COLO668 (cell line): ENCODE data around the gene CA10.

Experiments used
- DNase-seq: peaks from one replicate; lab custom pipeline; 2025; ENCODE audit not compliant: unreplicated experiment; lab: John Stamatoyannopoulos, UW

Gene CA10

DNA sequence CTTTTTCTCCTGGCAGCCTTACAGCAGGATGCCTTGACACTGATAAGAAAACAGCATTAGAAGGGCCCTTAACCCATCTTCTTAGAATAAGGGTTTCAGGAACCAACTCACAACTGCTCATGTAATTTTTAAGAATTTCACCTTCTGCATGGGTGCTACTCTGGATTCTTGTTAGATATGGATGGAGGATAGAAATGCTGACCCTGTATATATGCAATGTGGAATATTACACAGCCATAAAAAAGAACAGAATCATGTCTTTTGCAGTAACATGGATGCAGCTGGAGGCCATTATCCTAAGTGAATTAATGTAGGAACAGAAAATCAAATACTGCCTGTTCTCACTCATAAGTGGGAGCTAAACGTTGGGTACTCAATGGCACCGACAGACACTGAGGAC, 423.5 kb downstream of the CA10 start:
- DNase-seq, result no peak

DNA sequence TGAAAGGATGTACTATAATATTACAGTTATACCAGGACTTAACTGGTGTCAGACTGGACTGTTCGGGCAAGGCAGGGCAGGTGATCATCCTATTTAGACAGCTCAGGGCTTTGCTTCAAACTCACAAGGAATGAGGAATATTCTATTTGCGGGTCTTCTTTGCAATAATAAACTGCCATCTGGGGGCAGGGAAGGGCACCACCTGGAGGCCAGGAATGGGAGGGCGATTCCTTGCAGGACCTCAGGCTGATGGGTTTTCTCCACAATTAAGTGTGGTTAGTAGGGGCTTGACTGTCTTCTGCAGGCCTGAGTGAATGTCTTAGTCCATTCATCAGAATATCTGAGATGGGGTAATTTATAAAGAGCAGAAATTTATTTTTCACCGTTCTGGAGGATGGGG, 424.1 kb downstream of the CA10 start:
- no peak for DNase-seq

DNA sequence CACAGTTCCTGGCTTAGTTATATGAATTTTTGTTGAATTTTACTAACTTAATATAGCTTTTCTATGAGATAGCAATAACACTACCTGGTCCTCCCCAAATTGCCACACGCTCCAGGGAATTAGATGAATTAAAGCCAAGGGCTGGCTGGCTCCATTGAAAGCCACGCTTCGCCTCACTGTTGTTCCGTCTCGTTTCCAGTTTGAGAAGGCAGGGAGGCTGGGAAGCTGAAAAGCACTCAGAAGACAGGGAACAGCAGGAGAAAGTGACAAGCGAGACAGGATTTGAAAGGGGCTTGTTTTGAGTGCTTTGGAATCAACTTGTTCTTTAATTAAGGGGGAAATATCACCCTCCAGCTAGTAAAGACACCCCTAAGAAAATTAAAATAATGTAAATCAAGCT, 425.3 kb downstream of the CA10 start:
- no peak for DNase-seq

DNA sequence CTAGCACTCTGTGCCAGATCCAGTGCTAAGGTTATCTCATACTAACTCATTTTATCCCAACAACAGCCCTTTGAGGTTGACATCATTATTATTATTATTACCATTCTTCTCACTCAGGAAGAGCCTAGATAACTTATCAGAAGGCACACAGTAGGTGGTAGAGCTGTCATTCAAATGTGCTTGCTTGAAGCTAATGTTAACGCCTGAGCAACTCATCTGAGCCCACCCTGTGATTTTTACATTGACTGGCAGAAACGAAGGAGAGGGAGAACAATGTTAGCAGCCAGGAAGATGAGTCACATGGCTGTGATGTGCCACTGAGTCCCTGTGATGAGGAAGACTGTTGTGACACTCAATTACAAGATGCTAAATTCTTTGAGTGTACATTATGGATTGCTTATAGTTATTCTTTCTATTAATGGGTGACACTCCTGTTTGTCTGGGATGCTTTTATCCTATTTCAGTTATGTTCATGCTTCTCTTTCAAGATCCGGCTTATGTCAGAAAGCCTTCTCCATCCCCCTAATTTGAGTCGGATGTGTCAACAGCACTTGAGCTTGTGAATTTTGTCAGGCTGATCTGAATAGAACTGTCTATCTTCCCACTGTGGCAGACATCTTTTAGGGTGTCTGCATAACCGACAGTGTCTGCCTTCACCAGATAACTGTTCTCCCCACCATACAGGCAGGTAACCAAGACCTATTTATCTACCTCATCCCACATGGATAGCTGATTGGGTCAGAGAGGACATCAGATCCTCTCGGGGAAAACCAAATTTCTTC, 426.4 kb downstream of the CA10 start:
- no peak for DNase-seq

DNA sequence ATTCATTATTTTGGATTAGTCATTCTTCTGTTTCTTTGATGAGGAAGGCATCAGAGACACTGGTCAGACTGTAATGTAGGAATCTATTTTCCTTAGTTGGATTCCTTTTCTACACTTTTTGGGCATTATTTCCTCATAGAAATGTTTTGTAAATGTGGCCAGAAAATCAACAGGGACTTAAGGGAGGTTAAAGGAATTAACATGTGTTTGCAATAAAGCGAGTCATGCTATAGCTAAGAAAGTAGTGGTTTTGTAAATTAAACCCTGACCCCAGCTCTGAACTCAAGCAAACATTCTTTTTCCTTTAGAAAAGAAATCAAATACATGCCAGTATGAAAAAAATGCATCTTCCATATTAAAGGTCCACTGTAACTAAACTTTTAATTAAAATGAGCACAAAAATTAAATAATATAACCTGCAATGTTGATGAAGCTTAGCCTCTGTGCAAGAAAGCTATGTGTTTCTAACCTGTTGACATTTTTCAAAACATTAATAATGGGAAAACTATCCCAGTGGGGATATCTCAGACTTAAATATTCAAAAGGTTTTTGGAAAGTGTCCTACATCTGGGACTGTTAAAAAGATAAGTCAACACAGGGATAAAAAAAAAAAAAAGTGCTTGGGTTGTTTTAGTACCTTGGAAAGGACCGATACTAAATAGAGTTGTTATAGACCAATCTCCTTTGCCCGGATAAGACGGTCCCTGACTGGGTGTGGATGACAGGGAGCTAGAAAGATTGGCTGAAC, 428.0 kb downstream of the CA10 start:
- DNase-seq, result no peak

DNA sequence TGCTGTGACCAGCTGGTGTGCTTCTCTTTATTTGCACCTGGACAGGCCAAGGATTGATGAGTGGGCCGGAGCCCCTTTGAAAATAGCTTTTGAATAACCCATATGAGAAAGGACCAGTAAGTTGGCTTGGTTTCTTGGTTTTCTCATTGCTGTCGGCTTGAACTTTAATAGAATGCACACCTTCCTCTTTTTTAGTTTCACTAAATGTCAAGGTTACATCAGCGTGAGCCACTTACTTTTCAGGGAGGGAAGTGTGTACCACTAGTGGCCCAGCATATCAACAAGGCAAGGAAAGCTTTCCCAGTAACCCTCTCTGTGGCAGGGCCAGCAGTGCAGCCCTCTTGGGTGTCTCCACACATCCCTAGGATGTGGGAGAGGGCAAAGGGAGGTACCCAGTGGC, 433.3 kb downstream of the CA10 start:
- no peak for DNase-seq

DNA sequence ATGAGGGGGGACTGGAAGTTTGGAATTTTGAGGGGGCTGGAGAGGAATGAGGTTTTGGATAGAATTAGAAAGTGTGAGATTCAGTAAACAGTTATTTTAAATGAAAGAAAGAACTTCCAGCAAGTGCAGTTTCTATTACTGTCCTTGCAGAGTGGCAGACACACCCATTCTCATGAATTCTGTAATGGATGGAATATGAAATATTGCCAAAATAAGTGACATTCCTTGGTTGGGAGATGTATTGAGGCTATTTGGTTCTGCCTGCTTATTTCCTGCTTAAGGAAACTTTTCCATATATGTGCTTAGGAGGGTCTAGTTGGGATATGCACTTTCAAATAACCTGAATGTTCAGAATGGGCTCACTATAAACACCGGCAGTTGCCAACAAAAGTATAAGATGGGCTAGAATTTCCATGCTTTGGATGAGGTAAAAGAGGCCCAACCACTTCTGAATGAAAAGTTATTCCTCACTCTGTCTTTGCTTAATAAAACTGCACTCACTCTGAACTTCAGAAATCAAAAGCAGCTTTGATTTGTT, 434.4 kb downstream of the CA10 start:
- DNase-seq, result no peak

DNA sequence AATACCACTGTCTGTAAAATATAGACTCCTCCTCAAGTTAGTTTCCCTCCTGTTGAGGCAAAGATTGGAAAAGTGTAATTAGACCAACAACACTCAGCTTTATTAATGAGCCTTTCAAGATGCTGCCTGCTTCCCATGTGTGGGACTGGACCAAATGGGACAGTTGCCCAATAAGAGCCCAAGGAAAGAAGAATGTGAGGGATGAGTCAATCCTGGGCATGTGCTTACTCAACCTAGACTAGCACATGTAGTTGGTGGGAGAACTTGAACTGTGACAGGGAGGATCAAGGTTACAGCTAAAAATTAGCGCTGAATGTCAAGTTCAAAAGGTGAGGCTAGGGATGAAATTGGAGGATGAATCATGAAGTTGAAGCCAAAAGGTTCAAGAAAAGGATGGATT, 435.5 kb downstream of the CA10 start:
- DNase-seq, result no peak

DNA sequence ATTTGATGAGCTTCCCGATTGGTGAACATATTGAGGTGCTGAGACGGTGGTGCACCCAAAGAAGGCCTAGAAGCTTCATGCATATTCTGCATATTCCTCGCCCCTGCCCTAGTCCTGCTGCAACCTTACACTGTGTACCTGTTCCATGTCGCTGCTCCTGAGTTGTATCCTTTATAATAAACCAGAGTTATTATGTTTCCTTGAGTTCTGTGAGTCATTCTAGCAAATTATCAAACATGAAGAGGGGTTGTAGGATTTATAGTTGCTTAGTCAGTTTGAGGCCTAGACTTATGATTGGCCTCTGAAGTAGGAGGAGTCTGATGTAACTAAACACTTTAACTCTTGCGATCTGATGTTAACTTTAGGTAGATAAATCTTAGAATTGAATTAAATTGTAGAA, 436.8 kb downstream of the CA10 start:
- no peak for DNase-seq

DNA sequence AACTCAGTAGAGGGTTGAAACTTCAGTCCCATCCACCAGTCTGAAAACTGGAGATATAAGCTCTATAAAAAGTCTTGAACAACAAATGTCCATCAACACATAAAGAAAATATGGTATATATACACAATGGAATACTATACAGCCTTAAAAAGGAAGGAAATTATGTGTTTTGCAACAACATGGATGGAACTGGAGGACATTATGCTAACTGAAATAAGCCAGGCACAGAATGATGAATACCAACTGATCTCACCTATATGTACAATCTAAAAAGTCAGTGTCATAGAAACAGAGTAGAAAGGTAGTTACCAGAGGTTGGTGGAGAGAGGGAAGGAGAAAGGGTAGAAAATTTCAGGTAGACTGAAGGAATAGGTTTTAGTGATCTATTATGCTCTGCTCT, 438.1 kb downstream of the CA10 start:
- no peak for DNase-seq

DNA sequence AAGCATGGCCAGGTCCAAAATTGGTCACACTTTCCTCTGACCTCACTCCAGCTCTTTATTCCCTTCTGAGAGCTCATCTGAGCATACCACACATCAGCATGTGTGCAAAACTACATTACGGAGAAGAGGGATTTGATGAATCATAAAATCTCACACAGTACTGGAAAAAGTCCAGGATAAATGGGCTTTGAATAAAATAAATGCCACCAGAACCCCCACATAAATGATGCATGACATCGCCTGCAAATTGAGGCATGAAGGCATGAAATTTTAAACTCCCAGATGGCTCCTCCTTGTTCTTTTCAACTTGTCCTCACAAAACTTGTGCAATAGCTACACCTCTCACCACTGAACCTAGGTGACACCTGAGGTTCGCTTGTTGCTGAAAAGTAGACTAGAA, 439.5 kb downstream of the CA10 start:
- no peak for DNase-seq

DNA sequence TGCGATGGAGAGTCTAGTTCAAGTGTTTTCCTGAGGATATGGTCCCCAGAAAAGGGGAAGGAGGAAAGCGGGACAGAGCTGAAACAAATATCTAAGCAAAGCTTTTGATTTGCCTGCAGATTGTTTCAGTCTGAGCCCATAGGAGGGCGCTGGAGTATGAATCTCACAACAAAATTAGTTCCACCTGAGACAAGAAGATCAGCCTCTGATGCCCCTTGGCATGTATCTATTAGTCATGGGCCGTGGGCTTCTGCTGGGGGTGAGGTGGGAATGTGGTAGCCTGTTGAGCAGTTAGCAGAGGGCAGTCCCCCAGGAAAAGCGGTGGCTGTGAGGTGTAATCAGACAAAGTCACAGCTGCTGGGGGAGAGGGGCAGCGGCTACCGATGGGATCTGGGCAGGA, 446.9 kb downstream of the CA10 start:
- DNase-seq, result no peak

DNA sequence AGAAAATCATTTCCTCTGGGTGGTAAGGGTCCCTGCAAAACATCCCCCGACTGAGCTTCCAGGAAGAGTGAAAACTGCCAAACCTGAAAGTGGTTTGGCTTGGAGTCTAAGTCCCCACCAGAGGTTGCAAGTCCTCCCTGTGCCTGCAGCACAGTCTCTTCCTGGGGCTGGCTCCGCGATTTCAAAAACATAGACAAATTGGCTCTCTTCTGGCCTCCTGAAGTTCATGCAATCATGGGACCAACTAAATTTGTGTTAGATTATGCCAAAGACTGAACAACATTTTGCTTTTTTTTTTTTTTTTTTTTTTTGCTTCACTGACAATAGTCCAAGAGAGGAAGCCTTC, 447.9 kb downstream of the CA10 start:
- no peak for DNase-seq

DNA sequence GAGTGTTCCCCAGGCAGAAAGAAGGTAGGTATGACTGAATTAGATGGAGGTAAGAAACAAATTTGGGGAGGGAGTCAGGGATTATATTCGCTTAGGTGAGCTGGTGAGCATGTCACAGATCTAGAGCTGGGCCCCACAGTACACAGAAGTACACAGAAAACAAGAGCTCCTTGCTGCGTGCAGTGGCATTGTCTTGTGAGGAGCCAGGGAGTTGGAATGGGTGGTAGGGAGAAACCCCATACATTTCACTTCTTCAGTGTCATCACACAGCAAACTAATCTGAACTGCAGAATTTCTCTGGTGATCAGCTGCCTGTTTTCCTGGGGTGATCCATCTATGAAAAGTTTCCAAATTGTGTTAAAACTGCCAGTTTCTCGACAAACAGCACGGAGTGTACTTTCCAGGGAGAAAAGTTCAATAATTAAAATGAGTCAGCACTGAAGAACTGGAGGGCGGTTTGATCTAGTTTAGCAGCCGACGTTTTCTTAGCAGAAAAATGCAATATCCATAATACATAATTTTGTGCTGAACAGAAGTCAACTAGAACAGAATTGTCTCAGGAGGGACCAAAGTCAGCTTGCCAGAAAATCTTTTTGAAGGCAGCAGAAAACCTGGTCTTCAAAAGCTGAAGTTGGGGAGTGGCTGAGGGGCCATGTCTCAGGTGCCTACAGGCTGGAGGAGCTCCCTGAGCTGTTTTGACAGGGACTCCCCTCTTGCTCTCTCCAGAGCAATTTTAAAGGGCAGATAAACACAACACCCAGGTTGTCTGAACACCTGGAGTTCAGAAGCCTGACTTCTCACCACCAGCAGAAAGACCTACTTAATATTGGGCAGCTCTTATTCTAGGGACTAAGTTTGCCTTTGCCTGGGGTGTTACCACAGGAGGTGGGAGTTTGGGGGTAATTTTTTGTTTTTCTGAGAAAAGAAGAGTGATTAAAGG, 448.6 kb downstream of the CA10 start:
- no peak for DNase-seq

DNA sequence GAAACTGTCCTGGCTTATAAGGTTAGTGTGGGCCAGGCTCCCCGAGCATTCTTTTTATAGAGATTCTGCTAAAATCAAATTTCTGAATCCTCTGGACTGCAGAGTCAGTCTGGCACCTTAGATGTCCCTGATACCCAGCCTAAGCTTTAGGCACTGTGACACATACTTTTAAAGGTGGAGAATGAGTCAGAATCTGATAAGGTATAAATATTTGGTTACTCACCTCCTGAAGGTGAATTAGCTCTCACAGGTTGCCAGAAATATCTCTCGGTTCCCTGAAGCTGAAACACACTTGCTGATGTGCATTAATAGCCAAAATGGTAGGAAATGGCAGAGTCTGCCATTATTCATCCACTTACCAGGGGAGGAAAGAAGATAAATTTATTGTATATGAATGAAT, 451.3 kb downstream of the CA10 start:
- DNase-seq, result no peak

DNA sequence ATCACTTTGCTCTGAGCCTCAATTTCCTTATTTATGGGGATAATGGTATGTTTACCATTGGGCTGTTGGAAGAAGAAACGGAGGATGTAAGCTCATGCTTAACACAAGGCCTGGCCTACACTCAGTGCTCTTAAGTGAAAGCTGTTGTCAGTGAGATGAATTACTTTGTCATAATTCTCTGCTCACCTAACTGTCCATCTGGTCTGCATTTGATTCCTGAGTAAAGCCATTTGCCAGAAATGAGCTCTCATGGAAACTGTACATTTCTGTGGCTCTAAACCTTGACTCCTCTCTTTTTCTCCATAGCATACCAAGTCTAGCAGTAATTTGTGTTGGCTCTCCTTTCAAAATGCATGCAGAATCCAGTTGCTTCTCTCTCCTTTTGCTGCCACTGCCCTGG, 452.4 kb downstream of the CA10 start:
- no peak for DNase-seq

DNA sequence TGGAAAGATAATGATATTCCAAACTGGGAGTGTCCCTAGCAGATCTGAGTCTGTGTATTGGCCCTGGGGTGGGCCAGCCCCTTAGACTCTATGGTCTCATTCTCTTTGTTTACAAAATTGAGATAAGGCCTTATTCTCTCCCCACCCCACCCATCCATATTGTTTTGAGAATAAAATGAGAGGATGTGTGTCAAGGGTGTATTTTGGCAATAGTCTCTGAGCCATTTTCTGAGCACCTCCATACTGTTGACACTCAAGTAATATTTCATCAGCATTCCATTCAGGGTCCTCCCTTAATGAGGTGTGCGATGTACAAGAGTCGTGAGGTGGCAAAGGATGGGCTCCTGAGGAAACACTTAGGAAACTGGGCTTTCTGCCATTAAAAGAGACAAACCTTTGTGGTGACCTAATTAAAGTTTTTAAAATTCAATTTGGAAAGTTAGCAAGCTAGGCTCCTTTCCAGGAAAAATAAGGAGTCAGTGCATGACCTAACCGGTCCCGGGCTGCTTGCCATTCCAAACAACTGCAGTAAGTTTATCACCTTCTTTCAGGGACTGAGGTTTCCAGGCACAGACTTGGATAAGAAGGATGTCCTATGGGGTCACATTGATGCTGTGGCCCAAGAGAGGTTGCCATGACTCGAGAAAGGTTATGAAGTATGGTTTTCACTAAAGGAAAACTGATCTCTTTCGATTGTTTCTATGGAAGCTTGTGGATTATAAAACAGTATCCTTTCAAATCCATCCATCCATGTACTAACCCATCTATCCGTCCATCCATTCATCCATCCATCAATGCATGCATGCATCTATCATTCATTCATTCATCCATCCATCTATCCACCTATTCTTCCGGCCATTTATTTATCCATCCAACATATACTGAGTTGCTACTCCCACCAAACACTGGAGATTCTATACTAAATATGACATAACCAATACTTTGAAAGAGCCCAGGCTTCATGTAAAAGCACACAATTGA, 454.9 kb downstream of the CA10 start:
- no peak for DNase-seq

DNA sequence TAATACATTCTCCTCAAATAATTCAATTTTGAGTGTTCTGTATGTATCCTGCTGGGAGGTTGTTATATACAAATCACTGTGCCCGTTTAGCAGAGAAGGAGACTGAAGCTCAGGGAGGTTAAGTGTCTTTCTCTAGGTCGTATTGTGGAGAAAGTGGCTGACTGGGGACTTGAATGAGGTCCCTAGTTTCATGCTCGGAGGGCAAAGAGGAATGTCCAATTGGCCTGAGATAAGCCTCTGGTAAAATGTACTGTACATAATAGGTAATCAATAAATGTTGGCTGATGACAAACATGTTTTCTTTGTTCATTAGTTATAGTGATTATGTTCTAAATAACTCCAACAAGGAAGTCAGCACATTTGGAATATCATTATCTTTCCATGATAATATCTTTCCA, 455.6 kb downstream of the CA10 start:
- DNase-seq, result no peak

DNA sequence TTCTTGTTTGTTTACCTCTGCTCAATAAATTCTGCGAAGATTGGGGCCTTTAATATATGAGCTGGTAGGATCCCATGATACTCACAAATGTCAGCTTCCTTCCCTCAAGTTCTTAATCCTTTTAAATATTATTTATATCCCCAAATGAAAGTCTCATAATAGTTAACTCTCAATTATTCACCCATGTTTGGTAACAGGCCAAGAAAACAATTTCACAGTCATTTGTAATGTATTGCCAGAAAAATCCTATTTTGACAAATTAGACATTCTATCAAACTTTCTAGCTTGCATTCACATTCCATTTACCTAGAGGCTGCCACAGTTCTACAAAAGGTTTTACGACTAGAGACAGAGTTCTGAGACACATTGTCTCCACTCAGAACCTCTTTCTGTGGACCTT, 457.0 kb downstream of the CA10 start:
- DNase-seq, result no peak

DNA sequence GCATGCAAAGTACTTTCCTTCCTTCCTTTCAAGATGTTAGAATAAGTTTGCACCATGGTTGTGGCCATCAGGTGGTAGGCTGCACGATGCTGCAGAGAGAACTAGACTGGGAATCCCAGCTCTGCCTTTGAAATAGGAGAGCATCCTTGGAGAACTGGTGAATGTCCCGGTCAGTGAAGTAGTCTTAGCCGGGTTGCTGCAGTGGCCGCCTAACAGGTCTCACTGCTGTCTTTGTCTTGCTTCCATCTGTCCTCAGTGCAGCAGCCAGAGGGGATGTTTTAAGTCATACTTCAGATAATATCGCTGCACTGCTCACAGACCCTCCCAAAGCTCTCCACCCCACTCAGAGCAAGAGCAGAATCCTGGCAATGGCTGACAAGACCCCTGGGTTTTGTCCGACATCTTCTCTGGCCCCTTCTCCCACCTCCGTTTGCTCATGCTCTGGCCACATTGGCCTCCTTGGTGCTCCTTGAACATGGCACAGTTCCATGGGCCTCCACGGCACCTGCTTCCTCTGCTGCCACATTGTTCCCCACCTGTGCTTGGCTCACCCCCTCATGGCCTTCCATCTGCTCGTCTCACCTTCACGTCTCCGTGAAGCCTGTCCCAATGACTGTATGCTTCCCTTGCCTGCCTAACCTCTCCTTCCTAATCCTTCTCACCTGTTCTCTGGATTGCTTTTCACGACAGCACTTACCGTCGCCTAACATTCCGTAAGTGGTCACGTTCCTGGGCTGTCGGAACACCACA, 458.3 kb downstream of the CA10 start:
- DNase-seq, result no peak
